ENCODE measurements around the gene TIMM22.

The TIMM22 gene

DNA sequence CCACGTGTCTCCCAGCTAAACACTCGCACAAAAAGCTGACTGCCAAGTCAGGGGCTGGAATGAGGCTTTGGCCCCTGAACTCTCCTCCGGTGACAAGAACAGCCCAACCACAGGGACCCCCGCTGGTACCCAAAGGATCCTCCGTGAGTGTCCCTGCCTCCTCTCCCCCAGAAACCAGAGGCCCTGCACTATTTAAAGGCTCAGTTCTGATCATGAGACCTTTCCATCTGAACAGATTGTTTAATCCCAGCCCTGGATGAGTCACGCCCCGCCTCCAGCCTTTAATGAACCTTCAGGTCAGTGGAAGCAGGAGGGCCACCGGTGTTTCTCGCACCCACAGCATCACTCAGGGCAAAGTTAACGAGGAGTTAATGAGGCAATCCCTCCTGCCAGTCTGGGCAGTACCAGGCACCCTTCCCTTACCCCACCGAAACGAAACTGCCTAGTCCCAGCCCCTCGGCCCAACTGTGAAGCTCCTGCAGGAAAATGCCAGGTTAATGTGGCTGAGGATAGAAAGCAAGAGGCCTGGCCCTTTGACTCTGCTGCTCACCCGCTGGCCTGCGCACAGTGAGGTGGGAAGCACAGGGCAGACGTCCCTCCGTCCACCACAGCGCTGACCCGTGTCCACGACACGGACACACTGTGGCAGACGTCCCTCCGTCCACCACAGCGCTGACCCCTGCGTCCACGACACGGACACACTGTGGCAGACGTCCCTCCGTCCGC, 32.4 kb downstream of the TIMM22 start:
- TF ChIP-seq, protein P1, sequence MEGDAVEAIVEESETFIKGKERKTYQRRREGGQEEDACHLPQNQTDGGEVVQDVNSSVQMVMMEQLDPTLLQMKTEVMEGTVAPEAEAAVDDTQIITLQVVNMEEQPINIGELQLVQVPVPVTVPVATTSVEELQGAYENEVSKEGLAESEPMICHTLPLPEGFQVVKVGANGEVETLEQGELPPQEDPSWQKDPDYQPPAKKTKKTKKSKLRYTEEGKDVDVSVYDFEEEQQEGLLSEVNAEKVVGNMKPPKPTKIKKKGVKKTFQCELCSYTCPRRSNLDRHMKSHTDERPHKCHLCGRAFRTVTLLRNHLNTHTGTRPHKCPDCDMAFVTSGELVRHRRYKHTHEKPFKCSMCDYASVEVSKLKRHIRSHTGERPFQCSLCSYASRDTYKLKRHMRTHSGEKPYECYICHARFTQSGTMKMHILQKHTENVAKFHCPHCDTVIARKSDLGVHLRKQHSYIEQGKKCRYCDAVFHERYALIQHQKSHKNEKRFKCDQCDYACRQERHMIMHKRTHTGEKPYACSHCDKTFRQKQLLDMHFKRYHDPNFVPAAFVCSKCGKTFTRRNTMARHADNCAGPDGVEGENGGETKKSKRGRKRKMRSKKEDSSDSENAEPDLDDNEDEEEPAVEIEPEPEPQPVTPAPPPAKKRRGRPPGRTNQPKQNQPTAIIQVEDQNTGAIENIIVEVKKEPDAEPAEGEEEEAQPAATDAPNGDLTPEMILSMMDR (IDR thresholded peaks at IDR 0.05; ENCODE audit: insufficient read depth, low read length, poor library complexity, severe bottlenecking): no peak
- H3K4me3 ChIP-seq (replicated peaks; ENCODE audit: low read depth, low read length): no peak overlapping the region
- H3K36me3 ChIP-seq (ENCODE audit: control insufficient read depth, insufficient read depth, low read length): peaks cover 8% of the 10 kb centered on the region
- no peaks in the 10 kb centered on the region for H3K27me3 ChIP-seq (replicated peaks; ENCODE audit: control insufficient read depth, insufficient read depth, low read length)
- DNase-seq (ENCODE audit: extremely low read depth, insufficient read length): no peak

DNA sequence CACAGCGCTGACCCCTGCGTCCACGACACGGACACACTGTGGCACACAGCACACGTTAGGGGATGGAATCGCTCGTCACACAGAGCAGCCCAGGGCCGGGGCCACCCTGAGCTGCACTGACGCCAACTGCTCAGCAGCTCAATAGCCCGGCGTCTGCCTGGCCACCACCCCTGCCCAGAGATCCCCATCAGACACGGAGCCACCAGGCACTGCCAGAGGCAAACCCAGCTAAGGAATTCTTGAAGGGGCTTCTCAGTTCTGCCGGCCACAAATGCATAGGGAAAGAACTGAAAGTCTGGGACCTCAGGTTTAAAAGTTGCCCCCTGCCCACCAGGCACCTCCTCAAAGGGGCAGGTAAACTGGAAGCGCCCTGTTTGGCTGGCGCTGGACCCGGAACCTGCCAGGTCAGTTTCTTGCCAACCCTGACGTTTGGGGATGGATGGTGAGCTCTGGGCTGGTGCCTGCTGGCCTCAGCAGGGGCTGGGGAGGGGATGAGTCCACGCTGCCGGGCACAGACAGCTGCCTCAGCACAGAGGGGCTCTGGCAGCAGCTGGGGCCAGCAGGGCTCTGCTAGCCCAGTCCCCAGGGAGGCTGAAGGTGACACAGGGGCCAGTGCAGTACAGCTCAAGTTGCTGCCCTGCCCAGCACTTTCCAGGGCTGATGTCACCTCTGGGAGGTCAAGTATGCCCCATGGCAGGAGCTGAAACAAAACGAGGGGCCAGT, 33.2 kb downstream of the TIMM22 start:
- TF ChIP-seq, protein P1 (IDR thresholded peaks at IDR 0.05; ENCODE audit: insufficient read depth, low read length, poor library complexity, severe bottlenecking): no peak

DNA sequence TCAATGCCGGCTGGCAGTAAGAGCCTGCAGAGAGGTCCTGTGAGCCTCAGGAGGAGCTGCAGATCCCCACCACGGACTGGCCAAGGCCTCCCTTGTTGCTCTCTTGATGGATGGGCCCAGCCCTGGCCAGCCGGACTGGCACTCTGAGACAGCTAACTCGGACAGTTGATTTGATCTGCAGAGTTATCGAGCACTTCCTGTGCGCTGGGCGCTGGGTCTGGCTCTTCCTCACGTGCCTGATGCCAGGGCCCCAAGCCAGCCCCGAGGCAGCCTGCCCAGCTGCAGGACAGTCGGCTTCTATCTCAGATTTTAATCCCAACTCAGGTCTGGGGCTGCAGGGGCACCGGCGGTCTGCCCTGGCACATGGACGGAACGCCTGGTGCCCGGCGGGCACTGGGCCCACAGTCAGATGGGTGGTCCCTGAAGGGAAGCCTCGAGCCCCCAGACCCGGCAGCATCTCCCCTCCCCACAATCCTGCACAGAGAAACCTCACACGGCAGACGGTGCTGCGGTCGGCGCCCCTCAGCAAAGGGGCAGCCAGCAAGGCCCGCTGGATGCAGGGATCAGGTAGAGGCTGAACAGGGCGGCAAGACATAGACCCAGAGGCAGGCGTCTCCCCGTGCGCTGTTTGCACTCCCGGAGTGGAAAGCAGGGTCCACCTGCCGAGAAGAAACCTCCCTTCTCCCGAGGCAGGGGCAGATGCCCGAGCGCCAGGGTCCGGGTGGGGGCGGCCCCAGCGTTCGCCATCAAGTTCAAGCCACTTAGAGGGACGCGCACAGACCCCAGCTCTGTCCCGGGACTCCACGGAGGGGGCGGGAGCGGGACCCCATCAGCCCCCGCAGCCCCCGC, 34.0 kb downstream of the TIMM22 start:
- no peak for DNase-seq (ENCODE audit: extremely low read depth, insufficient read length)
- no peak overlapping the region for H3K4me3 ChIP-seq (replicated peaks; ENCODE audit: low read depth, low read length)
- H3K36me3 ChIP-seq (ENCODE audit: control insufficient read depth, insufficient read depth, low read length): peaks cover 8% of the 10 kb centered on the region
- no peaks in the 10 kb centered on the region for H3K27me3 ChIP-seq (replicated peaks; ENCODE audit: control insufficient read depth, insufficient read depth, low read length)
- TF ChIP-seq, protein P1 (IDR thresholded peaks at IDR 0.05; ENCODE audit: insufficient read depth, low read length, poor library complexity, severe bottlenecking): no peak

More for the DNA sequence above, 33.2 kb downstream of the TIMM22 start:
- no peak for DNase-seq (ENCODE audit: extremely low read depth, insufficient read length)
- Histone ChIP-seq H3K27me3 (replicated peaks; ENCODE audit: control insufficient read depth, insufficient read depth, low read length) (no peaks in the 10 kb centered on the region), H3K36me3 (ENCODE audit: control insufficient read depth, insufficient read depth, low read length) (peaks cover 8% of the 10 kb centered on the region), H3K4me3 (replicated peaks; ENCODE audit: low read depth, low read length) (no peak overlapping the region)

DNA sequence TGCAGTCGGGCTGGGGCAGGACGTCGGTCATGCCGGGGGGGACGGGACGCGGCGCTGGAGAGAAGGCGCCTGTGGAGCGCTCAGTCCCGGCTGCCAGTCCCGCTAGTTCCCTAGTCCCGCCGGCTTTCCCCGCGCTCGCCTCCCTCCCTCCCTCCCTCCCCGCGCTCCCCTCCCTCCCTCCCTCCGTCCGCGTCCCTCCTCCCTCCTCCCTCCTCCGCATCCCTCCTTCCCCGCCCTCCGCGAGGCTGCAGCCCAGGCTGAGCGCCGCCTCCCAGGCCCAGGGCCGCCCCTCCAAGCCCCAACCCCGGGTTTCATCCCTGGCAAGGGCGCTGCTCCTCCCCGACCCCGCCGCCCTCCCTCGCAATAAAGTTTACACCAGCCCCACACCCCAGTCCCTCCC, 34.8 kb downstream of the TIMM22 start:
- no peaks in the 10 kb centered on the region for H3K27me3 ChIP-seq (replicated peaks; ENCODE audit: control insufficient read depth, insufficient read depth, low read length)
- no peak for DNase-seq (ENCODE audit: extremely low read depth, insufficient read length)
- TF ChIP-seq, protein P1 (IDR thresholded peaks at IDR 0.05; ENCODE audit: insufficient read depth, low read length, poor library complexity, severe bottlenecking): no peak
- no peak overlapping the region for H3K4me3 ChIP-seq (replicated peaks; ENCODE audit: low read depth, low read length)
- peaks cover 8% of the 10 kb centered on the region for H3K36me3 ChIP-seq (ENCODE audit: control insufficient read depth, insufficient read depth, low read length)

DNA sequence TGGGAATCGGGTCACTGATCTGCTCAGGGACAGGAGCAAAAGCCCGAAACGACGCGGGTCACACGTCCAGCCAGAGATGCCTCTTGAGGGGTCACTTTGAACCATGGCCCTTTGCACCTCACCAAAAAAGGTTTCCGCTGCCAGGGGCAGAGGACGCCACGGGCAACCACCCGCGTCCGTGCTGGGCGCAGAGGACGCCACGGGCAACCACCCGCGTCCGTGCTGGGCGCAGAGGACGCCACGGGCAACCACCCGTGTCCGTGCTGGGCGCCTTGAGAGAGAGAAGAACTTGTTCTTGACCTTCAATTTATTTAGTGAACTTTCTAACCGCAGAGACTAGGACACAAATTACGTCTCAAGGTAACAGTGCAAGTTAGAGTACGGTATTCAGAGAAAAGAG, 35.5 kb downstream of the TIMM22 start:
- H3K4me3 ChIP-seq (replicated peaks; ENCODE audit: low read depth, low read length): no peak overlapping the region
- no peak for DNase-seq (ENCODE audit: extremely low read depth, insufficient read length)
- H3K27me3 ChIP-seq (replicated peaks; ENCODE audit: control insufficient read depth, insufficient read depth, low read length): no peaks in the 10 kb centered on the region
- H3K36me3 ChIP-seq (ENCODE audit: control insufficient read depth, insufficient read depth, low read length): peaks cover 10% of the 10 kb centered on the region
- TF ChIP-seq, protein P1 (IDR thresholded peaks at IDR 0.05; ENCODE audit: insufficient read depth, low read length, poor library complexity, severe bottlenecking): no peak
